SK-N-SH (cell line): ENCODE measurements around the gene PTPRK. TPM values are rescaled to one million over a fixed set of nuclear protein-coding genes. Genes with fewer than 3 reads are reported as not detected.

Experiments used
- CTCF ChIA-PET: fragments of 300-600, 350-600 bp; formaldehyde crosslinking; extraction: SDS; loops from one replicate; lab custom pipeline; 2021; lab: Yijun Ruan, JAX
- POLR2A ChIA-PET: fragments of 350-600 bp; sonication (Branson Sonifier 250); formaldehyde crosslinking; extraction: SDS; loops from one replicate; lab custom pipeline; 2020; ENCODE audit warnings: antibody characterized with exemption, inconsistent platforms; lab: Yijun Ruan, JAX
- DNase-seq: peaks from one replicate; pipeline ENCODE4 v3.0.0; 2012
- H2AFZ ChIP-seq: fragments of 200-600 bp; sonication (generic); 2 replicates; pipeline ENCODE4 v1.8.1; 2016; ENCODE audit warnings: antibody characterized with exemption, mild to moderate bottlenecking, low read depth
- H3F3A ChIP-seq: fragments of 200-600 bp; sonication (generic); replicated peaks from 2 replicates; pipeline ENCODE3; 2016; ENCODE audit warnings: antibody characterized with exemption, mild to moderate bottlenecking; ENCODE audit not compliant: insufficient read depth
- H3K27ac ChIP-seq, 2 experiments: fragments of 200-500 bp in 1 of 2; fragments of 200-600 bp in 1 of 2; sonication (Bioruptor generic) in 1 of 2; sonication (generic), shearing (Covaris generic) in 1 of 2; 2 replicates each; pipeline versions ENCODE4 v1.5.1 to v1.6.1; 2014 to 2016; ENCODE audit warnings: low read depth in 2 of 2, inconsistent platforms in 1 of 2, low read length in 1 of 2, mild to moderate bottlenecking in 1 of 2, mixed read lengths in 1 of 2
- H3K27me3 ChIP-seq: fragments of 200-600 bp; sonication (generic), shearing (Covaris generic); 2 replicates; pipeline ENCODE4 v1.6.1; 2016; ENCODE audit warnings: mixed run types; ENCODE audit not compliant: insufficient read depth
- H3K36me3 ChIP-seq, 2 experiments: fragments of 200-500 bp in 1 of 2; fragments of 200-600 bp in 1 of 2; sonication (Bioruptor generic) in 1 of 2; sonication (generic) in 1 of 2; replicated peaks in 1 of 2; 2 replicates each; pipeline versions ENCODE3 to v1.5.1; 2014 to 2016; ENCODE audit warnings: low read length in 1 of 2, mild to moderate bottlenecking in 1 of 2; ENCODE audit not compliant: insufficient read depth in 2 of 2, control insufficient read depth in 1 of 2
- H3K4me1 ChIP-seq, 2 experiments: fragments of 200-500 bp in 1 of 2; fragments of 200-600 bp in 1 of 2; sonication (Bioruptor generic) in 1 of 2; sonication (generic), shearing (Covaris generic) in 1 of 2; 2 replicates each; pipeline versions ENCODE4 v1.5.1 to v1.6.1; 2014 to 2016; ENCODE audit warnings: low read depth in 1 of 2, low read length in 1 of 2, mixed run types in 1 of 2; ENCODE audit not compliant: insufficient read depth in 2 of 2, control insufficient read depth in 1 of 2
- H3K4me2 ChIP-seq: fragments of 200-600 bp; sonication (generic), shearing (Covaris generic); 2 replicates; pipeline ENCODE4 v1.6.1; 2017; ENCODE audit warnings: mixed run types
- H3K4me3 ChIP-seq, 2 experiments: fragments of 200-500 bp in 1 of 2; fragments of 200-600 bp in 1 of 2; sonication (Bioruptor generic) in 1 of 2; sonication (generic), shearing (Covaris generic) in 1 of 2; 2 replicates each; pipeline versions ENCODE4 v1.5.1 to v1.8.1; 2014 to 2016; ENCODE audit warnings: low read depth in 2 of 2, inconsistent platforms in 1 of 2, low read length in 1 of 2, mild to moderate bottlenecking in 1 of 2, mixed read lengths in 1 of 2, moderate library complexity in 1 of 2
- H3K79me2 ChIP-seq: fragments of 200-600 bp; sonication (generic); 2 replicates; pipeline ENCODE4 v1.8.1; 2017; ENCODE audit warnings: mild to moderate bottlenecking; ENCODE audit not compliant: insufficient read depth
- H3K9ac ChIP-seq: fragments of 200-600 bp; sonication (generic); 2 replicates; pipeline ENCODE4 v1.6.1; 2017; ENCODE audit warnings: mixed run types
- H3K9me2 ChIP-seq: fragments of 200-600 bp; sonication (generic); 2 replicates; pipeline ENCODE4 v1.6.1; 2017; ENCODE audit warnings: mixed run types
- H3K9me3 ChIP-seq: fragments of 200-600 bp; sonication (generic); 2 replicates; pipeline ENCODE4 v1.6.1; 2017; ENCODE audit warnings: mixed run types, mild to moderate bottlenecking, moderate library complexity
- H4K20me1 ChIP-seq: fragments of 200-600 bp; sonication (generic); 2 replicates; pipeline ENCODE4 v1.6.1; 2017; ENCODE audit warnings: mild to moderate bottlenecking, mixed run types; ENCODE audit not compliant: insufficient read depth
- EZH2phosphoT487 ChIP-seq: fragments of 200-600 bp; sonication (generic); IDR thresholded peaks from 2 replicates; pipeline ENCODE4 v1.6.1; 2017; ENCODE audit warnings: low read depth, mixed run types, mild to moderate bottlenecking, antibody characterized with exemption, moderate library complexity, borderline replicate concordance
- FOSL2 ChIP-seq: IDR thresholded peaks from 2 replicates; pipeline ENCODE4 v1.4.0; 2012; ENCODE audit warnings: low read depth, mild to moderate bottlenecking, moderate library complexity, borderline replicate concordance
- FOXJ3 ChIP-seq: sonication (generic); formaldehyde crosslinking; IDR thresholded peaks from 2 replicates; pipeline ENCODE4 v1.5.1; 2020; ENCODE audit warnings: mild to moderate bottlenecking, missing genetic modification reagents
- GABPA ChIP-seq: IDR thresholded peaks from 2 replicates; pipeline ENCODE4 v1.4.0; 2012; ENCODE audit warnings: low read depth, mild to moderate bottlenecking
- MEF2A ChIP-seq: IDR thresholded peaks from 2 replicates; pipeline ENCODE4 v1.4.0; 2012; ENCODE audit warnings: low read depth, borderline replicate concordance
- RAD21 ChIP-seq: IDR thresholded peaks from 2 replicates; pipeline ENCODE4 v1.6.1; 2012; ENCODE audit warnings: mild to moderate bottlenecking, low read length
- RCOR1 ChIP-seq: fragments of 150-350 bp; IDR thresholded peaks from 2 replicates; pipeline ENCODE4 v1.6.1; 2017; ENCODE audit warnings: antibody characterized with exemption, low read length
- TCF12 ChIP-seq: IDR thresholded peaks from 2 replicates; pipeline ENCODE4 v1.4.0; 2012
- YY1 ChIP-seq: IDR thresholded peaks from 2 replicates; pipeline ENCODE4 v1.4.0; 2012; ENCODE audit warnings: low read depth, mild to moderate bottlenecking
- WGBS: methylation state at CpG from one replicate; pipeline ENCODE4 v1.1.6; 2017; ENCODE audit warnings: low lambda C conversion rate; 5-methylcytosine and 5-hydroxymethylcytosine counted together
- polyA plus RNA-seq, 3 experiments: library from polyadenylated mRNA; depleted of rRNA; stranded (reverse); fragments of >200 nt; gene quantifications; 2 replicates each; pipeline ENCODE4 v1.2.3, GENCODE V29; 2012
- TF ChIP-seq, protein P1 (sequence below): IDR thresholded peaks from 2 replicates; pipeline ENCODE4 v1.6.1; 2012; ENCODE audit warnings: mild to moderate bottlenecking, low read depth, low read length, moderate library complexity
- TF ChIP-seq, protein P2 (sequence below): IDR thresholded peaks from 2 replicates; pipeline ENCODE4 v1.4.0; 2012; ENCODE audit warnings: low read depth
- TF ChIP-seq, protein P3 (sequence below): IDR thresholded peaks from 2 replicates; pipeline ENCODE4 v1.4.0; 2012; ENCODE audit warnings: low read depth, borderline replicate concordance

PTPRK gene
- polyA plus RNA-seq, 1 of the 3 experiments (the other 2 are of a cell fraction) = 9.5 TPM

DNA sequence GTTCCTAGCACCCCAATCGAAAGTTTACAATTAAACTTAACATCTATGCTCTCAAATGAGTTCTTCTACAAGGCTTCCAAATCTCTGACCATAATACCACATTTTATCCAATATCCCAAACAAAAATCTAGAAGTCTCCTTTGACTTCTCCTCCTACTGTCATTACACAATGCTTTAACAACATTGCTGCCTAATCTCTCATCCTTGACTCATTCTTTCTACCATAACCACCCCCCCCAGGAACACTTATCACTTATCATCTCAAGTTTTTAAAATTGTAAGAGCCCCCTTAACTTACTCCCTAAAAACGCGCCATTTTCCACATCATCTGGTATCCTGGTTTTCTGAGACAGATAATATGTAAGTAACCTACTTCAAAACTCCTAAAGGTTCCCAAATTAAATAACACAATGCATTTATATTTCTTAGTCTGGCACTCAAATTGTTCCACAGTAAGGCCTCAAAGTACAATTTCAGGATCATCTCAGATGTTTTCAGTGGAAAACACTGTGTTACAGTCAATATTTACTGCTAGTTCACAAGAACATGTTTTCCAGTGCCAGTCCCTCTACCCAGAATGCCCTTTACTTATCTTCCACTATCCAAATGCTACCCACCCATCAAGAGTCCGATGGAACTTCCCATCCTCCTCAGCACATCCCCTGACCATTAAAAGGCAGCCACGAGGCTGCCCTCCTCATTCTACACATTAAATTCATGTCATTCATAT is 311.4 kb downstream of the PTPRK start:
- H3K27ac ChIP-seq = peak overlapping the region in 1 of 2 experiments; percentile 43; a peak in 2 of 4 replicates
- peaks cover 0 to 23% of the 10 kb centered on the region in 2 experiments; a peak in 1 of 4 replicates for H3K4me1 ChIP-seq
- WGBS = 70% methylated on average over 5 of the region's 5 CpGs
- CTCF ChIA-PET = no interaction called here
- no peaks in the 10 kb centered on the region for H3K79me2 ChIP-seq
- DNase-seq = no peak
- H3K9ac ChIP-seq = no peak overlapping the region
- no peak overlapping the region for H2AFZ ChIP-seq
- no peaks in the 10 kb centered on the region for H4K20me1 ChIP-seq
- no peak overlapping the region for H3K4me3 ChIP-seq
- H3K27me3 ChIP-seq = no peaks in the 10 kb centered on the region
- TF ChIP-seq YY1 (no peak), RAD21 (no peak), FOSL2 (peak; percentile 26; the same call in 1 of the 2 replicates), GABPA (no peak), TCF12 (no peak)
- TF ChIP-seq, protein P1, sequence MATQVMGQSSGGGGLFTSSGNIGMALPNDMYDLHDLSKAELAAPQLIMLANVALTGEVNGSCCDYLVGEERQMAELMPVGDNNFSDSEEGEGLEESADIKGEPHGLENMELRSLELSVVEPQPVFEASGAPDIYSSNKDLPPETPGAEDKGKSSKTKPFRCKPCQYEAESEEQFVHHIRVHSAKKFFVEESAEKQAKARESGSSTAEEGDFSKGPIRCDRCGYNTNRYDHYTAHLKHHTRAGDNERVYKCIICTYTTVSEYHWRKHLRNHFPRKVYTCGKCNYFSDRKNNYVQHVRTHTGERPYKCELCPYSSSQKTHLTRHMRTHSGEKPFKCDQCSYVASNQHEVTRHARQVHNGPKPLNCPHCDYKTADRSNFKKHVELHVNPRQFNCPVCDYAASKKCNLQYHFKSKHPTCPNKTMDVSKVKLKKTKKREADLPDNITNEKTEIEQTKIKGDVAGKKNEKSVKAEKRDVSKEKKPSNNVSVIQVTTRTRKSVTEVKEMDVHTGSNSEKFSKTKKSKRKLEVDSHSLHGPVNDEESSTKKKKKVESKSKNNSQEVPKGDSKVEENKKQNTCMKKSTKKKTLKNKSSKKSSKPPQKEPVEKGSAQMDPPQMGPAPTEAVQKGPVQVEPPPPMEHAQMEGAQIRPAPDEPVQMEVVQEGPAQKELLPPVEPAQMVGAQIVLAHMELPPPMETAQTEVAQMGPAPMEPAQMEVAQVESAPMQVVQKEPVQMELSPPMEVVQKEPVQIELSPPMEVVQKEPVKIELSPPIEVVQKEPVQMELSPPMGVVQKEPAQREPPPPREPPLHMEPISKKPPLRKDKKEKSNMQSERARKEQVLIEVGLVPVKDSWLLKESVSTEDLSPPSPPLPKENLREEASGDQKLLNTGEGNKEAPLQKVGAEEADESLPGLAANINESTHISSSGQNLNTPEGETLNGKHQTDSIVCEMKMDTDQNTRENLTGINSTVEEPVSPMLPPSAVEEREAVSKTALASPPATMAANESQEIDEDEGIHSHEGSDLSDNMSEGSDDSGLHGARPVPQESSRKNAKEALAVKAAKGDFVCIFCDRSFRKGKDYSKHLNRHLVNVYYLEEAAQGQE = no peak
- no peaks in the 10 kb centered on the region for H3K9me2 ChIP-seq
- H3F3A ChIP-seq = peaks cover 8% of the 10 kb centered on the region
- H3K9me3 ChIP-seq = no peaks in the 10 kb centered on the region
- peak overlapping the region; percentile 18; the same call in 1 of the 2 replicates for H3K4me2 ChIP-seq
- POLR2A ChIA-PET = no interaction called here
- H3K36me3 ChIP-seq = no peaks in the 10 kb centered on the region

DNA sequence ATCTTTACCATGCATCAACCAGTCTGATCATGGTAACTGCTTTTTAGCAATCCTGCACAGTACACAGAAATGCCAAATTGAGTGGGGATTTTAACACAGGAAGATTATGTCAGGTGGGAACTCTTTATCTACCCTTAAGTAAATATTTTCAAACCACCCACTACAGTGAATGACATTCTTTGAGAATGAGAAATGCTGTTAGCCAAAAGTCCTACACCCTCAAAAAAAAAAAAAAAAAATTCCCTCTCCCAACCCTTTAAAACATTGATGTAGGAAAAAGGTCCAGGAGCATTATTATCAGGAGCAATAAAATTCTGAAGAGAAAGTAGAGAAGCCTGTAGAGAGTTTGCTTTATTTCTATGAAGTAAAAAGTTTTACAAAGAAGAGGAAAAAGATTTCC is 312.3 kb downstream of the PTPRK start:
- no peaks in the 10 kb centered on the region for H3K9me3 ChIP-seq
- H3K4me3 ChIP-seq = no peak overlapping the region
- H3K79me2 ChIP-seq = no peaks in the 10 kb centered on the region
- H3F3A ChIP-seq = peaks cover 8% of the 10 kb centered on the region
- no peak overlapping the region for H3K9ac ChIP-seq
- H3K4me1 ChIP-seq = peaks cover 0 to 23% of the 10 kb centered on the region in 2 experiments; a peak in 1 of 4 replicates
- H3K4me2 ChIP-seq = peak overlapping the region; percentile 8; the same call in 1 of the 2 replicates
- H2AFZ ChIP-seq = no peak overlapping the region
- no peaks in the 10 kb centered on the region for H4K20me1 ChIP-seq
- POLR2A ChIA-PET = no interaction called here
- CTCF ChIA-PET = interaction anchor here (0.6 kb wide), 1 partner anchor 34 kb away, joined by 3 read pairs; no protein-coding TSS in a partner anchor
- H3K36me3 ChIP-seq = no peaks in the 10 kb centered on the region
- H3K27me3 ChIP-seq = no peaks in the 10 kb centered on the region
- TF ChIP-seq, protein P1 = no peak
- TF ChIP-seq MEF2A = no peak
- TF ChIP-seq RCOR1 = no peak
- TF ChIP-seq, protein P2, sequence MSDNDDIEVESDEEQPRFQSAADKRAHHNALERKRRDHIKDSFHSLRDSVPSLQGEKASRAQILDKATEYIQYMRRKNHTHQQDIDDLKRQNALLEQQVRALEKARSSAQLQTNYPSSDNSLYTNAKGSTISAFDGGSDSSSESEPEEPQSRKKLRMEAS = no peak
- TF ChIP-seq, protein P3, sequence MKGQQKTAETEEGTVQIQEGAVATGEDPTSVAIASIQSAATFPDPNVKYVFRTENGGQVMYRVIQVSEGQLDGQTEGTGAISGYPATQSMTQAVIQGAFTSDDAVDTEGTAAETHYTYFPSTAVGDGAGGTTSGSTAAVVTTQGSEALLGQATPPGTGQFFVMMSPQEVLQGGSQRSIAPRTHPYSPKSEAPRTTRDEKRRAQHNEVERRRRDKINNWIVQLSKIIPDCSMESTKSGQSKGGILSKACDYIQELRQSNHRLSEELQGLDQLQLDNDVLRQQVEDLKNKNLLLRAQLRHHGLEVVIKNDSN = no peak
- no peak for TF ChIP-seq EZH2phosphoT487
- no peak for TF ChIP-seq FOXJ3 (CRISPR knock-in tag)
- no peaks in the 10 kb centered on the region for H3K9me2 ChIP-seq
- no peak for DNase-seq
- H3K27ac ChIP-seq = peak overlapping the region in 1 of 2 experiments; percentile 43; a peak in 2 of 4 replicates
